Measurements from ENCODE around the gene HMCES. TPM values are rescaled to one million over a fixed set of nuclear protein-coding genes. Genes with fewer than 3 reads are reported as not detected.

The HMCES gene
- total and polyA plus RNA-seq, 2 of the 13 experiments (the other 11 are each of a cell fraction or from before 2014, with no cell fraction given) = 16.1 to 37.5 TPM

DNA sequence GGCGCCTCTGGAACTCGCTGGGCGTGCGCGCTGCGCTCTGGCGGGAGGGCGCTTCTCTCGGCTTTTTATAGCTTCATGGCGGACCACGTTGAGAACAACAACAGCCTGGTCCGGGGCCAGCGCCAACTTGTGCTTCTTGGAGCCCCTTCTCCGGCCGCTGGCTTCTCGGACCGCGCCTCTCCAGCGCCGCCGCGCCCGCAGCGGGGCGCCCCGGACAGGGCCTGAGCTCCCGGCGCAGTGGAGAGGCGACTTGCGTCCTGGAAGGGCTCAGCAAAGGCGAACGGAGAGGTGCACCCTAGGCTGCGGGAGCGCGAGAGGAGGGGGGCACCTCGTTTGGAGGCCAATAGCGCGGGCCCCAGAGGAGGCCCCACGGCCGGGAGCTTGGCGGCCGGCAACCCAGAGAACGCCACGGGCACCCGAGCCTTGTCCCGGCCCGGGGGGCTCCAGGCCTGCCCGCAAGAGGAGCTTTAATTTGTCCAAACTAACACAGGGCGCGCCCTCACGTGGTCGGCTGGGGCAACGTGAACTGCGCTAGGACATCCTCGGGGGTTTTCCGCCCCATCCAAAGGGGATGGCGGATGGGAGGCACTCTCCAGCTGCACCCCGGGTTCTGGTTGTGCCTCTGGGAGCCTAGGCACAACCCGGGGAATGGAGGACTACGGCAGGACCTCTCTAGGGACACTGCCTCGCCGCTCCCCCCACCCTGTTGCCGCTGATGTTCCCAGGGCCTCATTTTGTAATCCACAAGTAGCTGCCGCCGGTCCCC lies 37.8 kb downstream of the HMCES start (continued):
- TF ChIP-seq, protein P1, sequence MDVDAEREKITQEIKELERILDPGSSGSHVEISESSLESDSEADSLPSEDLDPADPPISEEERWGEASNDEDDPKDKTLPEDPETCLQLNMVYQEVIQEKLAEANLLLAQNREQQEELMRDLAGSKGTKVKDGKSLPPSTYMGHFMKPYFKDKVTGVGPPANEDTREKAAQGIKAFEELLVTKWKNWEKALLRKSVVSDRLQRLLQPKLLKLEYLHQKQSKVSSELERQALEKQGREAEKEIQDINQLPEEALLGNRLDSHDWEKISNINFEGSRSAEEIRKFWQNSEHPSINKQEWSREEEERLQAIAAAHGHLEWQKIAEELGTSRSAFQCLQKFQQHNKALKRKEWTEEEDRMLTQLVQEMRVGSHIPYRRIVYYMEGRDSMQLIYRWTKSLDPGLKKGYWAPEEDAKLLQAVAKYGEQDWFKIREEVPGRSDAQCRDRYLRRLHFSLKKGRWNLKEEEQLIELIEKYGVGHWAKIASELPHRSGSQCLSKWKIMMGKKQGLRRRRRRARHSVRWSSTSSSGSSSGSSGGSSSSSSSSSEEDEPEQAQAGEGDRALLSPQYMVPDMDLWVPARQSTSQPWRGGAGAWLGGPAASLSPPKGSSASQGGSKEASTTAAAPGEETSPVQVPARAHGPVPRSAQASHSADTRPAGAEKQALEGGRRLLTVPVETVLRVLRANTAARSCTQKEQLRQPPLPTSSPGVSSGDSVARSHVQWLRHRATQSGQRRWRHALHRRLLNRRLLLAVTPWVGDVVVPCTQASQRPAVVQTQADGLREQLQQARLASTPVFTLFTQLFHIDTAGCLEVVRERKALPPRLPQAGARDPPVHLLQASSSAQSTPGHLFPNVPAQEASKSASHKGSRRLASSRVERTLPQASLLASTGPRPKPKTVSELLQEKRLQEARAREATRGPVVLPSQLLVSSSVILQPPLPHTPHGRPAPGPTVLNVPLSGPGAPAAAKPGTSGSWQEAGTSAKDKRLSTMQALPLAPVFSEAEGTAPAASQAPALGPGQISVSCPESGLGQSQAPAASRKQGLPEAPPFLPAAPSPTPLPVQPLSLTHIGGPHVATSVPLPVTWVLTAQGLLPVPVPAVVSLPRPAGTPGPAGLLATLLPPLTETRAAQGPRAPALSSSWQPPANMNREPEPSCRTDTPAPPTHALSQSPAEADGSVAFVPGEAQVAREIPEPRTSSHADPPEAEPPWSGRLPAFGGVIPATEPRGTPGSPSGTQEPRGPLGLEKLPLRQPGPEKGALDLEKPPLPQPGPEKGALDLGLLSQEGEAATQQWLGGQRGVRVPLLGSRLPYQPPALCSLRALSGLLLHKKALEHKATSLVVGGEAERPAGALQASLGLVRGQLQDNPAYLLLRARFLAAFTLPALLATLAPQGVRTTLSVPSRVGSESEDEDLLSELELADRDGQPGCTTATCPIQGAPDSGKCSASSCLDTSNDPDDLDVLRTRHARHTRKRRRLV (CRISPR knock-in tag; IDR thresholded peaks at IDR 0.05) = no peak
- TF ChIP-seq, protein P2, sequence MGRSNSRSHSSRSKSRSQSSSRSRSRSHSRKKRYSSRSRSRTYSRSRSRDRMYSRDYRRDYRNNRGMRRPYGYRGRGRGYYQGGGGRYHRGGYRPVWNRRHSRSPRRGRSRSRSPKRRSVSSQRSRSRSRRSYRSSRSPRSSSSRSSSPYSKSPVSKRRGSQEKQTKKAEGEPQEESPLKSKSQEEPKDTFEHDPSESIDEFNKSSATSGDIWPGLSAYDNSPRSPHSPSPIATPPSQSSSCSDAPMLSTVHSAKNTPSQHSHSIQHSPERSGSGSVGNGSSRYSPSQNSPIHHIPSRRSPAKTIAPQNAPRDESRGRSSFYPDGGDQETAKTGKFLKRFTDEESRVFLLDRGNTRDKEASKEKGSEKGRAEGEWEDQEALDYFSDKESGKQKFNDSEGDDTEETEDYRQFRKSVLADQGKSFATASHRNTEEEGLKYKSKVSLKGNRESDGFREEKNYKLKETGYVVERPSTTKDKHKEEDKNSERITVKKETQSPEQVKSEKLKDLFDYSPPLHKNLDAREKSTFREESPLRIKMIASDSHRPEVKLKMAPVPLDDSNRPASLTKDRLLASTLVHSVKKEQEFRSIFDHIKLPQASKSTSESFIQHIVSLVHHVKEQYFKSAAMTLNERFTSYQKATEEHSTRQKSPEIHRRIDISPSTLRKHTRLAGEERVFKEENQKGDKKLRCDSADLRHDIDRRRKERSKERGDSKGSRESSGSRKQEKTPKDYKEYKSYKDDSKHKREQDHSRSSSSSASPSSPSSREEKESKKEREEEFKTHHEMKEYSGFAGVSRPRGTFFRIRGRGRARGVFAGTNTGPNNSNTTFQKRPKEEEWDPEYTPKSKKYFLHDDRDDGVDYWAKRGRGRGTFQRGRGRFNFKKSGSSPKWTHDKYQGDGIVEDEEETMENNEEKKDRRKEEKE (IDR thresholded peaks at IDR 0.05) = no peak
- TF ChIP-seq, protein P3, sequence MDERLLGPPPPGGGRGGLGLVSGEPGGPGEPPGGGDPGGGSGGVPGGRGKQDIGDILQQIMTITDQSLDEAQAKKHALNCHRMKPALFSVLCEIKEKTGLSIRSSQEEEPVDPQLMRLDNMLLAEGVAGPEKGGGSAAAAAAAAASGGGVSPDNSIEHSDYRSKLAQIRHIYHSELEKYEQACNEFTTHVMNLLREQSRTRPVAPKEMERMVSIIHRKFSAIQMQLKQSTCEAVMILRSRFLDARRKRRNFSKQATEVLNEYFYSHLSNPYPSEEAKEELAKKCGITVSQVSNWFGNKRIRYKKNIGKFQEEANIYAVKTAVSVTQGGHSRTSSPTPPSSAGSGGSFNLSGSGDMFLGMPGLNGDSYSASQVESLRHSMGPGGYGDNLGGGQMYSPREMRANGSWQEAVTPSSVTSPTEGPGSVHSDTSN (CRISPR knock-in tag; IDR thresholded peaks at IDR 0.05) = no peak
- TF ChIP-seq FOXC1 (CRISPR knock-in tag; IDR thresholded peaks at IDR 0.05; ENCODE audit: borderline replicate concordance) = peak; percentile 55; the same call in 1 of the 2 replicates
- TF ChIP-seq KMT2B (CRISPR knock-in tag; IDR thresholded peaks at IDR 0.05) = peak; percentile 58
- TF ChIP-seq HOXA7 (CRISPR knock-in tag; IDR thresholded peaks at IDR 0.05) = no peak
- TF ChIP-seq KAT2B (IDR thresholded peaks at IDR 0.05; ENCODE audit: borderline replicate concordance, low read depth, low read length) = no peak
- no peak for TF ChIP-seq ZNF180 (CRISPR knock-in tag; IDR thresholded peaks at IDR 0.05; ENCODE audit: borderline replicate concordance, low read depth)
- TF ChIP-seq, protein P4, sequence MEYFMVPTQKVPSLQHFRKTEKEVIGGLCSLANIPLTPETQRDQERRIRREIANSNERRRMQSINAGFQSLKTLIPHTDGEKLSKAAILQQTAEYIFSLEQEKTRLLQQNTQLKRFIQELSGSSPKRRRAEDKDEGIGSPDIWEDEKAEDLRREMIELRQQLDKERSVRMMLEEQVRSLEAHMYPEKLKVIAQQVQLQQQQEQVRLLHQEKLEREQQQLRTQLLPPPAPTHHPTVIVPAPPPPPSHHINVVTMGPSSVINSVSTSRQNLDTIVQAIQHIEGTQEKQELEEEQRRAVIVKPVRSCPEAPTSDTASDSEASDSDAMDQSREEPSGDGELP (IDR thresholded peaks at IDR 0.05; ENCODE audit: borderline replicate concordance, low read depth) = no peak
- TF ChIP-seq ZNF546 (CRISPR knock-in tag; conservative IDR thresholded peaks at IDR 0.05) = no peak
- TF ChIP-seq MXI1 (IDR thresholded peaks at IDR 0.05; ENCODE audit: borderline replicate concordance, low read depth, low read length) = peak; percentile 88
- no peak; the same call in 1 of the 2 replicates for TF ChIP-seq ZNF431 (CRISPR knock-in tag; IDR thresholded peaks at IDR 0.05; ENCODE audit: borderline replicate concordance, low read depth)
- 0 out of 2 replicates have a peak, but pooled peaks have one; percentile 45 for TF ChIP-seq FLYWCH1 (CRISPR knock-in tag; IDR thresholded peaks at IDR 0.05)
- TF ChIP-seq ZBTB3 (CRISPR knock-in tag; IDR thresholded peaks at IDR 0.05; ENCODE audit: borderline replicate concordance, low read depth) = no peak
- peak; percentile 56; the same call in 1 of the 2 replicates for TF ChIP-seq ZNF264 (CRISPR knock-in tag; IDR thresholded peaks at IDR 0.05)
- TF ChIP-seq TBX3 (IDR thresholded peaks at IDR 0.05; ENCODE audit: borderline replicate concordance) = no peak
- TF ChIP-seq TBX2 (CRISPR knock-in tag; IDR thresholded peaks at IDR 0.05; ENCODE audit: borderline replicate concordance) = peak; percentile 73; the same call in 1 of the 2 replicates
- TF ChIP-seq MAFF (IDR thresholded peaks at IDR 0.05; ENCODE audit: low read depth, low read length) = no peak
- no peak for TF ChIP-seq CENPT (CRISPR knock-in tag; IDR thresholded peaks at IDR 0.05; ENCODE audit: low read depth)
- TF ChIP-seq MIER3 (CRISPR knock-in tag; IDR thresholded peaks at IDR 0.05; ENCODE audit: borderline replicate concordance) = peak; percentile 25; the same call in 1 of the 2 replicates
